Hepatocyte (in vitro differentiated cells): ENCODE results near the gene CLIP2.
"Not testable (repeated sequence)": the region's sequence is repeated elsewhere in the genome, so short reads cannot be mapped to it uniquely, and the experiment has no call there.

Source experiments
- EZH2phosphoT487 ChIP-seq: fragments of 200-600 bp; sonication (generic); IDR thresholded peaks from one replicate; pipeline ENCODE4 v1.6.1; 2018; ENCODE audit warnings: antibody characterized with exemption, mild to moderate bottlenecking, low read depth, moderate library complexity; ENCODE audit not compliant: unreplicated experiment, severe bottlenecking
- TF ChIP-seq, protein P1 (sequence below): fragments of 200-600 bp; sonication (generic); IDR thresholded peaks from 2 replicates; pipeline ENCODE4 v1.5.1; 2016; ENCODE audit warnings: antibody characterized with exemption, mild to moderate bottlenecking; ENCODE audit not compliant: poor library complexity

DNA sequence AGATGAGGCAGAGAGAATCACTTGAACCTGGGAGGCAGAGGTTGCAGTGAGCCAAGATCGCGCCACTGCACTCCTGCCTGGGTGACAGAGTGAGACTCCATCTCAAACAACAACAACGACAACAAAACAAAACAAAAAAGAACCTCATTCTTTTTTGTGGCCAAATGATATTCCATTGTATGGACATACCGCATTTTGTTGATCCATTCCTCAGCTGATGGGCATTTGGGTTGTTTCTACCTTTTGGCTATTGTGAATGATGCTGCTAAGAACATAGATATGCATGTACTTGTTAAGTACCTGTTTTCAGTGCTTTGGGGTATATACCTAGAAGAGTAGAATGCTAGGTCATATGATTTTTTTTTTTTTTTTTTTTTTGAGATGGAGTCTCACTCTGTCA is 94.9 kb downstream of the CLIP2 start:
- TF ChIP-seq, protein P1, sequence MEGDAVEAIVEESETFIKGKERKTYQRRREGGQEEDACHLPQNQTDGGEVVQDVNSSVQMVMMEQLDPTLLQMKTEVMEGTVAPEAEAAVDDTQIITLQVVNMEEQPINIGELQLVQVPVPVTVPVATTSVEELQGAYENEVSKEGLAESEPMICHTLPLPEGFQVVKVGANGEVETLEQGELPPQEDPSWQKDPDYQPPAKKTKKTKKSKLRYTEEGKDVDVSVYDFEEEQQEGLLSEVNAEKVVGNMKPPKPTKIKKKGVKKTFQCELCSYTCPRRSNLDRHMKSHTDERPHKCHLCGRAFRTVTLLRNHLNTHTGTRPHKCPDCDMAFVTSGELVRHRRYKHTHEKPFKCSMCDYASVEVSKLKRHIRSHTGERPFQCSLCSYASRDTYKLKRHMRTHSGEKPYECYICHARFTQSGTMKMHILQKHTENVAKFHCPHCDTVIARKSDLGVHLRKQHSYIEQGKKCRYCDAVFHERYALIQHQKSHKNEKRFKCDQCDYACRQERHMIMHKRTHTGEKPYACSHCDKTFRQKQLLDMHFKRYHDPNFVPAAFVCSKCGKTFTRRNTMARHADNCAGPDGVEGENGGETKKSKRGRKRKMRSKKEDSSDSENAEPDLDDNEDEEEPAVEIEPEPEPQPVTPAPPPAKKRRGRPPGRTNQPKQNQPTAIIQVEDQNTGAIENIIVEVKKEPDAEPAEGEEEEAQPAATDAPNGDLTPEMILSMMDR, result not testable (repeated sequence)
- TF ChIP-seq EZH2phosphoT487, result not testable (repeated sequence)
